ENCODE data around the gene DAW1.
"Not testable (repeated sequence)": the region's sequence is repeated elsewhere in the genome, so short reads cannot be mapped to it uniquely, and the experiment has no call there.

Gene DAW1

GRCh38 chr2:227871375-227871791 lies at the start of gene DAW1:
Gene DAW1, plus strand, starts transcription at chr2:227871631. Its CDS starts 59 bp downstream, at chr2:227871690.
- peak; percentile 57 for DNase-seq

DNA sequence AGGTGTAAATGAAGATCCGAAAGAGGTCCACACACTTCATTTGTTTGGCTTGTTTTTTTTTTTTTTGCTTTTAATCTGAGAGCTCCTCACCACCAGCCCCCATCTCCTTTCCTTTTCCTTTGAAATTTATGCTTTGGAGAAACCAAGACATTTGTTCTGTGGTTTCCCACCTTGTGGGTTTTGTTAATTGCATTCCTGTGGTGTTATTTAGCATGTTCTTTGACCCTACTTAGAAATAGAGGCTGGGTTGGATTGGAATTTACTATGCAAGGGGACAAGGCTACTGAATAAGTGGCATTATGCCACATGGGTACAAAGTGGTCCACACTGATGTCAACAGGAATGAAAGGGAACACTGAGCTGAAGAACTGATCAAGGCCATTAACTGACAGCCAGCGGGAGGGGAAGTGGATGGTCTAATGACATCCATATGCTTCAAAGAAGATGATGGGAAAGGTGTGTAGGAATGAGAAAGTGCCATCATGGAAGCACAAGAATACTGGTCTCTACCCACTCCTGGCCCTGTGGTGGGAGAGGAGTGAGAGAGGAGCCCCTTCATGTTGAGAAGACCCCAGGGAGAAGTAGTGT lies 48.9 kb upstream of the DAW1 start:
- DNase-seq, result no peak

DNA sequence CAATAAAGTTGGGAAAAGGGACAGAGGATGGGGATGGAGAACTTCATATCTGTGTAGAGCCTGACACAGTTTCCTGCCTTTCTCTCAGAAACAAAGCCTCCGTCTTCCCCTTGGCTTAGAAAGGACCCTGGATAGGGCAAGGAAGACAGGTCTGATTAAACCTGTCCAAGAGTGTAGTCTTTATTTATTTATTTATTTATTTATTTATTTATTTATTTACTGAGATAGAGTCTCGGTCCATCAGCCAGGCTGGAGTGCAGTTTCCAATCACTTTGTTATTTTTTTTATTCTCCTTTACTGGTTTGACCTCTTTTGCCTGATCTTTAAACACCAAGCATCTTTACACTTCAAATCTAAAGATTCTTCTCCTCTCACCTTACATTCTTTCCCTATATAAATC lies 47.5 kb upstream of the DAW1 start:
- no peak for DNase-seq

DNA sequence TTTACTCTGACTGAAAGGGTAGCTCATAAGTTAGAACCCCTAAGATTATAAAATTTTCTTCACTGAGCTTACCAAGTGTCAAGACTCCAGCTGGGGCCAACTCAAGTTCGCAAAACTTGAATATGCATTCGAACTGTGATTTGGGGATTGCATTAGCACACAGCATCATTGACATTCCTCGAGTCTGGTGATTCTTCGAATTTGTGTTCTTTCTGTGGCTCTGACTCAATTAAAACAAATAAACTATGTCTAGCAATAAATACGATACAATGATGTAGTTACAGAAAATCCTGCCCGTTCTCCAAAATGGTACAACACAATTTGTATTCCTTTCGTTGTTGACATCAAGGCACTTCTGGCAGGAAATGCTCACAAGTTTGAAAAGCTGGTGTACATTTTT lies 46.7 kb upstream of the DAW1 start:
- no peak for DNase-seq

GRCh38 chr2:227826019-227826521 lies 45.4 kb upstream of the DAW1 start:
- DNase-seq, result no peak

DNA sequence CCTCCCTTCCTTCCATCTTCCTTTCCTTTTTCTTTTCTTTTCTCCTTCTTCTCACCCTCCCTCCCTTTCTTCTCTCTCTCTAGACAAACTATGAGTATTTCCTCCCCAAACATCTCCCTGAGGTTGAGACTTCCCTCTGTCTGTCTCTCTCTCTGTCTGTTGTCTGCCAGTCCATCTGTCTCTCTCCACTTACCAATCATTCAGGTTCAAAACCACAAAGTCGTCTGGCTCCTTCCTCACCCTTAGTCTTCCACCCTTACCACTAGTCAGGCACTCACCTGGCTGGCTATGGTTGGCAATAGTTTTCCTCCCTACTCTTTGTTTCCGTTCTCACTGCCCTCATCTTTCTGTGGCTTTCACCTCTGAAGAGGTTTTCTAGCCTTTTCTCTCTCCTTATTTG lies 44.9 kb upstream of the DAW1 start:
- DNase-seq, result no peak

GRCh38 chr2:227827143-227827542 lies 44.3 kb upstream of the DAW1 start:
- no peak for DNase-seq

- DNase-seq, result no peak
Measured at GRCh38 chr2:227828477-227828912, 42.9 kb upstream of the DAW1 start.

DNA sequence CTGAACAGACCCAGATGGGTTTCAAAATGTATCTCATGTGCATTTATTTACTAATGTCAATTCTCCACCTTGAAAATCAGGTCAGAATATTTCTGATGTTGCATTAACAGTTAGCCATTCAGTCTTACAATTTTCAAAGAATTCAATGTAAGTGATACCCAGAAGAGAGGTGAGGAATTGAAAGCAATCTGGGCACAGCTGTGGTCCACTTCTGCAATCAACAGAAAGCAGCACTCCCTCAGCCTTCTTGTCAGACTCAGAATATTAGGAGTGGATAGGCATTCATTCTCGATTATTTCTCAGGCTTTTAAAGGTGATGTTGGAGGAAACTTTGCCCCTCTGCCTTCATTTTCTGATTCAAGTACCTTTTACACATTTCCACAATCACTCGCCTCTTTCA lies 42.1 kb upstream of the DAW1 start:
- DNase-seq, result no peak

DNA sequence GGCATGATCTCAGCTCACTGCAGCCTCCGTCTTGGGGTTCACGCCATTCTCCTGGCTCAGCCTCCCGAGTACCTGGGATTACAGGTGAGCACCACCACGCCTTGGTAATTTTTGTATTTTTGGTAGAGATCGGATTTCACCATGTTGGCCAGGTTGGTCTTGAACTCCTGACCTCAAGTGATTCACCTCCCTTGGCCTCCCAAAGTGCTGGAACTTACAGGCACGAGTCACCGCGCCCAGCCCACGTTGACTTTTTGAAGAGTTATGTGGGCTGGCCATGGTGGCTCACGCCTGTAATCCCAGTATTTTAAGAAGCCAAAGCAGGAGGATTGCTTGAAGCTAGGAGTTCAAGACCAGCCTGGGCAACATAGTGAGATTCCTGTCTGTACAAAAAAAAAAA lies 37.0 kb upstream of the DAW1 start:
- no peak for DNase-seq

DNA sequence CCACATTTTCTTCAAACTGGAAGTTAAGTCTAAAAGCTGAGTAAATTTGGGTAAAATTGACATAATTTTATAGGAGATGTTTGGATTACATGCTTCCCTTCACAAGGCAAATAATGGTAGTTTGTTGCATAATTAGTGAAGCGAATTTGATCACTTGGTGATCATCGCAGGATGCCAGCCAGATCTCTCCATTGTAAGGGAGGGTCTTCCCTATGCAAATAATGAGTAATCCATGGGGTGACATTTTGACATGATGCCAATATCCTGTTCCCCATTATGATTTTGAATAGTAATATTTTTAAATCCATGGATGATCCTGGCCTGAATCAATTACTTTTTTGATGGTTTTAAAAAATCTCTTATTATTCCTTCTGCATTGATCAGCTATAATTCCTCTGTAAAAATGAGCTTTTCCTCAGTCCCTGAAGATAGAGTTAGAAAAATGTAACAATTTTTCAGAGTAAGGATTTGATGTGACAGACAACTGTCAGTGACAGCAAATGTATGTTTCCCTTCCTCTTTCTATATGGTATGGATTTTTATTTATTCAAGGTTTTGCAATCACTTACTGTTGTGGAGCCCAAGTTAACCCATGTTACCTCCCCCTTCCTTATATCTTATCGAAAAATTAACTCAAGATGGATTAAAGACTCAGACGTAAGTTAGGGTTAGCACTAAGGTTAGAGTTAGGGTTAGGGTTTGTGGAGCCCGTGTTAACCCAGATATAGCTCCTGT lies 36.3 kb upstream of the DAW1 start:
- DNase-seq, result no peak

GRCh38 chr2:227839339-227840129 lies 31.9 kb upstream of the DAW1 start:
- not testable (repeated sequence) for DNase-seq

DNA sequence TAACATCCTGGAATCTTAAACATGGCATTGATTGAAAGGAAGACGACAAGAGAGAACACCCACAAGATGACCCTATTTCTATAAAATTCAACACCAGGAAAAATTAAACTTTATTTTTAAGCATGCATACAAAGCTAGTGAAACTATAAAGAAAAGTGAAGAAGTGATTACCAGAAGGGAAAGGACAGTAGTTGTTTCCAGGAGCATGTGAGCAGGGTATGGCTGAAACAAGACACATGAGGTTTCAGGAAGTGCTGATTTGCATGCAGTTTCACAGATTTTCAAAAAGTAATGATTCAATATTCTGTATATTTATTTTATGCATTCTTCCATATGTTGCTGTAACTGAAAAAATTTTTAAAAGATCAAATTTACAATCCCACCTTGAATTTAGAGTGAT lies 24.6 kb upstream of the DAW1 start:
- no peak for DNase-seq

DNA sequence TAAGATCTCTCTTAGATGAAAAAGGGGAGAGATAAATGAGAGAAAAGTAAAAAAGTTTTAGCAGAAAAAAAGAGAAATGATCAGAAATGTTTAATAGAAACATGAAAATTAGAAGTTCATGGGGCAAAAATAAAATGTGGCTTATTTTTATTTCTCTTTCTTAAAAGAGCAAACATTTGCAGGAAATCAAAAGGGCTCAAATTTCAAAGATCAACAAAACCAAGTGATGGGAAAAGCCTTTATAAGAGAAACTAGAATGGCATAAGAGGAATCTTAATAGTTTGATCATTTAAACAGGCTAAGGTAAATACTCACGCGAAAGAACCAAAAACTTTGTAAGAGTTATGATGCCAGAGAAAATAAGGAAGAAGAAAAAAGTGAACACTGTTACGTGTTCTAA lies 23.3 kb upstream of the DAW1 start:
- no peak for DNase-seq

DNA sequence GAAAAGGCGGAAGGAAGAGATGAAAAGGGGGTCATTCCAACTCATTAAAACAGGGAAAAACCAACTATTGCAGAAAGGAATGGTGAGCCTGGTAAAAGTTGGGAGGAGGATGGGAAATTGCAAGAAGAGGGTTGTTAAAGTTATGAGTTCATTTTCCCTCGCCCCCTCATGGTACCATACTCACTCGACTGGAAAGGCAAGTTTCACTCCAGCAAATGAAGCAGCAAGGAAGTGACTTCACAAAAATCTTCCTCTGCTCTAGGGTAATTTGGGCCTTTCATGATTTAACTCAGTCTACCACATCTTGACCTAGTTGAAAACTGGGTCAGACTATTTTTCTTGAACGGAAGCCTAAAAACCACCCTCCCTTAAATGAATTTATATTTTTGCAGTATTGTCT lies 22.8 kb upstream of the DAW1 start:
- DNase-seq, result no peak

DNA sequence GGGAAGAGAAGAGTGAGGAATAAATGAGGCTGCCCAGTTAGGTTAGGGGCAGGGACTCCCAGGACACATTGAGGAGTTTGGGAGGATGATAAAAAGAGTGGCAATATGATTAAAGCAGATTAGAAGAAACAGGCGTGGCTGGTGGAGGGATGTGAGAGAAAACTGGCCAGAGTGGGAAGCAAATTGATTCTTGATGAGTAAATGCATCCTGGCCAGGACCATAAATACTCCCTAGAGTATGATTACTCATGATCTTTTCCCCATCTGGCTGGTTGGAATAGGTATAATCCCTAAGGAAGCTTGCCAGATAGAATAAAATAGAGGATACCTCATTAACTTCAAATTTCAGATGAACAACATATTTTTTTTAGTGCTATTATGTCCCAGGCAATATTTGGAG lies 21.5 kb upstream of the DAW1 start:
- no peak for DNase-seq

GRCh38 chr2:227853204-227853629 lies 18.2 kb upstream of the DAW1 start:
- DNase-seq, result peak; percentile 75

DNA sequence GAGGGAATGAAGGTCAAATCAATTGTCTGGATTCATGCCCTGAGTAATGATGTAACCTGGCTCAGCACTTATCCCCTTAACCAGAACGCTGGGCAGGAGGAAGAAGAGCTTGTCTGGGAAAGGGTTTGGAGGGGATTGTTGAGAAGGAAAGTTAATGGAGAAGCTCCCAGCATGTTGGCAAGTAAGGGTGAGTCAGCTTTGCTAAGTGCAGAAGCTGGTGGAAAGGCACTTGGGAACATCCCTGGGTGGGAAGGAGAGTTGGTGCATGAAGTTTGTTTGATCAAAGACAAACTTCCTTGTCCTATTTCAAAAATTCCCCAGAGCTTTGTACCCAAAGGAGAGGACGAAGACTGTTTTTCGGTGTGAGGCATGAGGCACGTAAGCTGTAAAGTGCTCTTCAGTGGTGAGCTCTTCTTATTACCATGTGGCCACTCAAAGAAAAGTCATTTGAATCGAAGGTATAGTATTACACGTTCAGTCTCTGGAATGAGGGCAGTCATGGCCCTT lies 17.6 kb upstream of the DAW1 start:
- peak; percentile 52 for DNase-seq

GRCh38 chr2:227855440-227855839 lies 16.0 kb upstream of the DAW1 start:
- DNase-seq, result no peak

DNA sequence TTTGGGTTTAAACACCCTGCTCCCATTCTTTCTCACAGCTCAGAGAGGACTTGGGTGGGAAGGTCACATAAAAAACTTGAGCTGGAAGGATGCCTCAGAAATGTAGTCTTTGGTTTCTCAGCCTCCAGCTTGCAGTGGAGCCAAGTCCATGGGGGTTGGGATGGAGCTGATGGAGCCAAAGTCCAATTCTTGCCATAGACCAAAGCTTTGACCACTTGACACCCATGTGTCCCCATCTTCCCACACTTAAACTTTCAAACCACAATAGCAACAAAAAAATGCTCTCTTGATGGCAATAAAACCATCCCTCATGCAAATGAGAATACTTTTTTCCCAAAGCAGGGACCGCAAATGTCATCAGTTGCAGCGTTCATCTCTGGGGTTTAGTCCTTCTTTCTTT lies 14.7 kb upstream of the DAW1 start:
- DNase-seq, result no peak

DNA sequence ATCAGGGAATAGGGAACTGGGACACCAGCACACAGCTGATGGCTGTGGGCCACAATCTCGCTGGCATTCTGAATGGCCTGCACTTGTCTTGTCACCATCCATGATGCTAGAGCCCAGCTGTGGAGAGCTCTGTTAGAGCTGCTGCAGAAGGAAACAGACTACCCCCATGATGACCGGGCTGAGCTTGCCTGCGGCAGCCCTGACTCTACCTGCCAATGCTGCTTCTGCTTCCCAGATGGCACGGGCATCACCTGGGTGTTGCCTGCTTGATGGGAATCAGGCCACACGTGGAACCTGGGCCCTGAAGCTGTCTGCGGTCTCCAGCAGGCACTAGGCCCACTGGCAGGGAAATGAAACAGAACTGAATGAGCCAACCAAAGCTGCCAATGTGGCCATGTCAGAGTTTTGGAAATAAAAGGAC lies 11.2 kb upstream of the DAW1 start:
- no peak for DNase-seq

DNA sequence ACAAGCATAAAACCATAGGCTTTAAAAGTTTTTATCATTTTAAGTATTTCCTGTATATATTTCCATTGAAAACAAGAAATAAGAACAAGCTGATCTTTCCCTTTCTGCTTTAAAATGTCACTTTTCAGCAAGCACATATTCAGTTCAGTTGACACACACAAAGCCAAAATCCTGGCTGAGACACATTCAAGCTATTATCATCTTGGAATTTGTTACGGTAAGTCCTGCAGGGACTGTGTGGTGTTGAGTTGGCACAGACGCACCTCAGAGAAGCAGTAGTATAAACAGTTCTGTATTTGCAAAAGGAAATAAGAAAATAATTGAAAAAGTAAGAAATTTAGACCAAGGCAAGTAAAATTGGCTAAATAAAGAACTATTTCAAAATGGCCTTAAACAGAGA lies 10.4 kb upstream of the DAW1 start:
- DNase-seq, result no peak

DNA sequence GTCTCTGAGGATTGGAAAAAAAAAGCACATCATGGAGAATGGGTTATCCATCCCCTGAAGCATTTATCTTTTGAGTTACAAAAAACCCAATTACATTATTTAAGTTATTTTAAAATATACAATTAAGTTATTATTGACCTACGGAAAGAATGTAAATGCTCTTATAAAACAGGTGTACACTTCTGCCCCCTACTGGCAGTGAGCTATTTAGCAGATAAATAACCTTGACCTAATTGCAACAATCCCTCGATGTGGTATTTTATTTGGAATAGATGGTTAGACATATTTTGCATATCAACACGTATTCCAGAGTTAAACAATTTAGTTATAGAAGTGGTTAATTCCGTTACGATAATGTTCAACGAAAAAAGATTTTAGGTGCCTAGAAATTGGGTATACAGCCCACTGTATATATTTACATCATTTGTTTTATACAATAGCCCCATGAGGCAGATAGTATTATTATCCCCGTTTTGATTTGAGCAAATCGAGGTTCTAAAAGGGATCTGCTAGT lies 9.1 kb upstream of the DAW1 start:
- peak; percentile 22 for DNase-seq

Data from NCI-H2029 (cell line).